HepG2 (cell line): ENCODE data around the gene ATP1A2. TPM values are rescaled to one million over a fixed set of nuclear protein-coding genes. Genes with fewer than 3 reads are reported as not detected.

Experiments used
- ATF4 ChIP-seq, 2 experiments: fragments of 450-650 bp in 1 of 2; sonication (generic) in 1 of 2; formaldehyde crosslinking; IDR thresholded peaks; 2 replicates each; pipeline versions ENCODE4 v1.5.0 to v1.8.0; 2020 to 2022; ENCODE audit warnings: mild to moderate bottlenecking in 1 of 2, missing genetic modification reagents in 1 of 2
- ATF7 ChIP-seq, 2 experiments: fragments of 450-650 bp in 1 of 2; sonication (generic) in 1 of 2; formaldehyde crosslinking in 1 of 2; IDR thresholded peaks; 2 replicates each; pipeline versions ENCODE4 v1.4.0 to v1.6.1; 2016 to 2020; ENCODE audit warnings: antibody characterized with exemption in 1 of 2, mild to moderate bottlenecking in 1 of 2, missing genetic modification reagents in 1 of 2
- CC2D1A ChIP-seq: sonication (generic); formaldehyde crosslinking; IDR thresholded peaks from 2 replicates; pipeline ENCODE4 v1.8.1; 2023; ENCODE audit warnings: mild to moderate bottlenecking, missing genetic modification reagents
- EZH2 ChIP-seq: conservative IDR thresholded peaks from 2 replicates; pipeline ENCODE4 v1.6.1; 2012; ENCODE audit warnings: mild to moderate bottlenecking, low read depth, low read length, moderate library complexity
- FOSL2 ChIP-seq: sonication (generic); formaldehyde crosslinking; IDR thresholded peaks from 2 replicates; pipeline ENCODE4 v1.4.0; 2020; ENCODE audit warnings: missing genetic modification reagents
- HDAC1 ChIP-seq: sonication (generic); formaldehyde crosslinking; IDR thresholded peaks from 2 replicates; pipeline ENCODE4 v1.5.1; 2020; ENCODE audit warnings: mild to moderate bottlenecking, missing genetic modification reagents
- HOMEZ ChIP-seq: IDR thresholded peaks from 2 replicates; pipeline ENCODE4 v1.6.1; 2016; ENCODE audit warnings: low read depth
- JUNB ChIP-seq: sonication (generic); formaldehyde crosslinking; IDR thresholded peaks from 2 replicates; pipeline ENCODE4 v1.8.0; 2022; ENCODE audit warnings: missing genetic modification reagents, mild to moderate bottlenecking, borderline replicate concordance
- MATR3 ChIP-seq: sonication (generic); formaldehyde crosslinking; IDR thresholded peaks from 2 replicates; pipeline ENCODE4 v1.4.0; 2020; ENCODE audit warnings: missing genetic modification reagents
- RBM22 ChIP-seq: fragments of 200-400 bp; formaldehyde crosslinking; optimal IDR thresholded peaks from 2 replicates; pipeline ENCODE3; 2017; ENCODE audit warnings: mild to moderate bottlenecking, low read length, moderate library complexity
- SALL1 ChIP-seq: sonication (generic); formaldehyde crosslinking; IDR thresholded peaks from 2 replicates; pipeline ENCODE4 v1.8.0; 2022; ENCODE audit warnings: mild to moderate bottlenecking, missing genetic modification reagents
- SOX5 ChIP-seq: IDR thresholded peaks from 2 replicates; pipeline ENCODE4 v1.6.1; 2016; ENCODE audit warnings: borderline replicate concordance
- STAG1 ChIP-seq: sonication (generic); formaldehyde crosslinking; IDR thresholded peaks from 2 replicates; pipeline ENCODE4 v1.4.0; 2020; ENCODE audit warnings: missing genetic modification reagents
- STAT6 ChIP-seq: sonication (generic); formaldehyde crosslinking; IDR thresholded peaks from 2 replicates; pipeline ENCODE4 v1.4.0; 2020; ENCODE audit warnings: missing genetic modification reagents, mild to moderate bottlenecking, borderline replicate concordance
- TARDBP ChIP-seq: sonication (generic); formaldehyde crosslinking; IDR thresholded peaks from 2 replicates; pipeline ENCODE4 v1.8.0; 2022; ENCODE audit warnings: mild to moderate bottlenecking, missing genetic modification reagents
- TEAD3 ChIP-seq: optimal IDR thresholded peaks from 2 replicates; pipeline ENCODE3; 2016; ENCODE audit warnings: borderline replicate concordance
- THYN1 ChIP-seq: sonication (generic); formaldehyde crosslinking; IDR thresholded peaks from 2 replicates; pipeline ENCODE4 v1.8.1; 2023; ENCODE audit warnings: low read depth, mild to moderate bottlenecking, moderate library complexity, missing genetic modification reagents, borderline replicate concordance
- WIZ ChIP-seq: sonication (generic); formaldehyde crosslinking; IDR thresholded peaks from 2 replicates; pipeline ENCODE4 v1.5.1; 2020; ENCODE audit warnings: mild to moderate bottlenecking, missing genetic modification reagents
- ZBTB38 ChIP-seq: sonication (generic); formaldehyde crosslinking; IDR thresholded peaks from 2 replicates; pipeline ENCODE4 v1.5.1; 2020; ENCODE audit warnings: mild to moderate bottlenecking, missing genetic modification reagents
- ZNF362 ChIP-seq: sonication (generic); formaldehyde crosslinking; IDR thresholded peaks from 2 replicates; pipeline ENCODE4 v1.4.0; 2020; ENCODE audit warnings: missing genetic modification reagents, mild to moderate bottlenecking, borderline replicate concordance
- ZNF367 ChIP-seq: sonication (generic); formaldehyde crosslinking; IDR thresholded peaks from 2 replicates; pipeline ENCODE4 v1.4.0; 2020; ENCODE audit warnings: missing genetic modification reagents, borderline replicate concordance
- ZNF569 ChIP-seq: sonication (generic); formaldehyde crosslinking; IDR thresholded peaks from 2 replicates; pipeline ENCODE4 v1.5.0; 2020; ENCODE audit warnings: mild to moderate bottlenecking, missing genetic modification reagents, moderate library complexity, borderline replicate concordance
- ZNF597 ChIP-seq: sonication (generic); formaldehyde crosslinking; IDR thresholded peaks from 2 replicates; pipeline ENCODE4 v1.5.0; 2020; ENCODE audit warnings: missing genetic modification reagents
- polyA plus RNA-seq, 8 experiments: library from polyadenylated mRNA; depleted of rRNA in 3 of 8; stranded (reverse) in 7 of 8; unstranded in 1 of 8; fragments of >200 nt; fragmentation: Illumina TruSeq in 4 of 8; extraction: Trizol in 4 of 8; gene quantifications; 2 replicates each; pipeline versions ENCODE4 v1.2.1 to v1.2.3, GENCODE V29; 2011 to 2016; ENCODE audit warnings: low read depth in 4 of 8, missing spikeins in 1 of 8, mixed read lengths in 1 of 8; ENCODE audit not compliant: insufficient read depth in 1 of 8
- total RNA-seq, 5 experiments: library from RNA; depleted of rRNA; stranded (reverse); fragments of >200 nt; fragmentation: Illumina TruSeq; extraction: Trizol; gene quantifications; 2 replicates each; pipeline ENCODE4 v1.2.3, GENCODE V29; 2016; ENCODE audit warnings: low read depth in 1 of 5

The ATP1A2 gene
- total and polyA plus RNA-seq, 2 of the 13 experiments (the other 11 are each of a cell fraction or from before 2014, with no cell fraction given): 0.16 TPM; not detected in 1

GRCh38 chr1:160078512-160079195 is 36.9 kb upstream of the ATP1A2 start (continued):
- TF ChIP-seq CC2D1A (CRISPR knock-in tag): no peak
- no peak for TF ChIP-seq ZNF569 (CRISPR knock-in tag)
- TF ChIP-seq SOX5 (CRISPR knock-in tag): no peak
- TF ChIP-seq HDAC1 (CRISPR knock-in tag): no peak
- no peak for TF ChIP-seq THYN1 (CRISPR knock-in tag)
- TF ChIP-seq EZH2: no peak
- TF ChIP-seq ZNF597: no peak
- no peak for TF ChIP-seq ATF7 (IDR thresholded peaks at IDR 0.05)
- TF ChIP-seq ATF7 (CRISPR knock-in tag; IDR thresholded peaks at IDR 0.05): no peak
- no peak for TF ChIP-seq ZBTB38
- TF ChIP-seq MATR3: no peak
- peak; percentile 84 for TF ChIP-seq STAG1 (CRISPR knock-in tag)
- no peak; the same call in 1 of the 2 replicates for TF ChIP-seq FOSL2 (CRISPR knock-in tag)
- no peak for TF ChIP-seq JUNB (CRISPR knock-in tag)
- no peak for TF ChIP-seq WIZ (CRISPR knock-in tag)
- no peak for TF ChIP-seq HOMEZ
- TF ChIP-seq SALL1 (CRISPR knock-in tag): peak; percentile 34; the same call in 1 of the 2 replicates
- no peak for TF ChIP-seq ZNF367 (CRISPR knock-in tag)
- TF ChIP-seq STAT6 (CRISPR knock-in tag): no peak
- no peak for TF ChIP-seq TARDBP (CRISPR knock-in tag)
- TF ChIP-seq TEAD3: peak; percentile 41
- no peak for TF ChIP-seq ZNF362 (CRISPR knock-in tag)
- TF ChIP-seq RBM22: no peak
- TF ChIP-seq ATF4 (CRISPR knock-in tag; IDR thresholded peaks at IDR 0.05): no peak
